ENCODE data around the gene S1PR4.

Gene S1PR4

DNA sequence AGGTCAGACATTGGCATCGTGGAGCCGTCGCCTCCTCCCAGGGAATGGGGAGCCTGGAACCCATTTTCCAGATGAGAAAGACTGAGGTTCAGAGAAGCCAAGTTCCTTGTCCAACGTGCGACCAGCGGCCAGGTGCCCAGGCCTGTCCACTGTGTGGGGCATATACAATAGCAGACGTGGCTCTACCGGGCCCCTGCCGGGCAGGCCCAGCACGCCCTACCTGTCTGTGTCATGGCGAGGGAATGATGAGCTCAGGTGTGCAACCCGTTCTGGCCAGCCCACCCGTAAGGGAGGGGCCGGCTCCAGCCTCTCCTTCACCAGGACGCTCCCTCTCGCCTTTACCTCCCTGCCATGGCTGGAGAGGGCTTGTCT is 41.9 kb upstream of the S1PR4 start:
- Histone ChIP-seq H2AFZ (ENCODE audit: low read length) (no peak overlapping the region), H3K9ac (ENCODE audit: low read length) (no peak overlapping the region), H3K4me3 (ENCODE audit: low read length) (no peak overlapping the region), H4K20me1 (ENCODE audit: insufficient read depth, low read length) (no peaks in the 10 kb centered on the region), H3K4me2 (ENCODE audit: low read depth, low read length) (no peak overlapping the region), H3K4me1 (ENCODE audit: low read length) (no peaks in the 10 kb centered on the region), H3K36me3 (replicated peaks; ENCODE audit: insufficient read depth, low read length) (no peaks in the 10 kb centered on the region), H3K79me2 (ENCODE audit: low read length) (no peaks in the 10 kb centered on the region), H3K9me2 (replicated peaks; ENCODE audit: insufficient read depth, low read length) (no peaks in the 10 kb centered on the region), H3K27ac (ENCODE audit: low read length) (no peak overlapping the region), H3K27me3 (replicated peaks; ENCODE audit: insufficient read depth, low read length) (peaks cover 86% of the 10 kb centered on the region), H3F3A (ENCODE audit: insufficient read depth, low read length) (no peaks in the 10 kb centered on the region), H3K9me3 (replicated peaks; ENCODE audit: insufficient read depth, low read length) (no peaks in the 10 kb centered on the region)
- DNase-seq, result no peak
- TF ChIP-seq, protein P1, sequence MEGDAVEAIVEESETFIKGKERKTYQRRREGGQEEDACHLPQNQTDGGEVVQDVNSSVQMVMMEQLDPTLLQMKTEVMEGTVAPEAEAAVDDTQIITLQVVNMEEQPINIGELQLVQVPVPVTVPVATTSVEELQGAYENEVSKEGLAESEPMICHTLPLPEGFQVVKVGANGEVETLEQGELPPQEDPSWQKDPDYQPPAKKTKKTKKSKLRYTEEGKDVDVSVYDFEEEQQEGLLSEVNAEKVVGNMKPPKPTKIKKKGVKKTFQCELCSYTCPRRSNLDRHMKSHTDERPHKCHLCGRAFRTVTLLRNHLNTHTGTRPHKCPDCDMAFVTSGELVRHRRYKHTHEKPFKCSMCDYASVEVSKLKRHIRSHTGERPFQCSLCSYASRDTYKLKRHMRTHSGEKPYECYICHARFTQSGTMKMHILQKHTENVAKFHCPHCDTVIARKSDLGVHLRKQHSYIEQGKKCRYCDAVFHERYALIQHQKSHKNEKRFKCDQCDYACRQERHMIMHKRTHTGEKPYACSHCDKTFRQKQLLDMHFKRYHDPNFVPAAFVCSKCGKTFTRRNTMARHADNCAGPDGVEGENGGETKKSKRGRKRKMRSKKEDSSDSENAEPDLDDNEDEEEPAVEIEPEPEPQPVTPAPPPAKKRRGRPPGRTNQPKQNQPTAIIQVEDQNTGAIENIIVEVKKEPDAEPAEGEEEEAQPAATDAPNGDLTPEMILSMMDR (IDR thresholded peaks at IDR 0.05; ENCODE audit: low read length), result no peak
- TF ChIP-seq EZH2 (optimal IDR thresholded peaks at IDR 0.05; ENCODE audit: low read depth, low read length) (no peak), EZH2phosphoT487 (IDR thresholded peaks at IDR 0.05; ENCODE audit: low read length) (no peak)

DNA sequence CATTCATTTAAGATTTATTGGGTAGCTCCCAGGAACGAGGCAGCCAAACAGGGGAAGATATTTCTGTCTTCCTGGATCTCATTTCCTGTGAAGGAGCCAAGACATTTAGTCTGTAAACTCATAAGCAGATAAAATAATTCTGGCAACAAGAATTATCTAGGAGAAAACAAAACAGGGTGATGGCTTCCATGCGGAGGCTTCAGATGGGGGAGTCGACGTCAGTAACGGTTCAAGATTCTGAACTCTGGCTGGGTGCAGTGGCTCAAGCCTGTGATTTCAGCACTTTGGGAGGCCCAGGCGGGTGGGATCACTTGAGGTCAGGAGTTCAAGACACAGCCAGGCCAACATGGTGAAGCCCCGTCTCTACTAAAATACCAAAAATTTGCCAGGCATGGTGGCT is 41.5 kb upstream of the S1PR4 start:
- Histone ChIP-seq H3K4me2 (ENCODE audit: low read depth, low read length) (no peak overlapping the region), H3K4me3 (ENCODE audit: low read length) (no peak overlapping the region), H3K27me3 (replicated peaks; ENCODE audit: insufficient read depth, low read length) (peaks cover 87% of the 10 kb centered on the region), H3K9ac (ENCODE audit: low read length) (no peak overlapping the region), H3K9me3 (replicated peaks; ENCODE audit: insufficient read depth, low read length) (no peaks in the 10 kb centered on the region), H3K36me3 (replicated peaks; ENCODE audit: insufficient read depth, low read length) (no peaks in the 10 kb centered on the region), H3F3A (ENCODE audit: insufficient read depth, low read length) (no peaks in the 10 kb centered on the region), H4K20me1 (ENCODE audit: insufficient read depth, low read length) (no peaks in the 10 kb centered on the region), H3K79me2 (ENCODE audit: low read length) (no peaks in the 10 kb centered on the region), H3K27ac (ENCODE audit: low read length) (no peak overlapping the region), H3K4me1 (ENCODE audit: low read length) (no peaks in the 10 kb centered on the region), H3K9me2 (replicated peaks; ENCODE audit: insufficient read depth, low read length) (no peaks in the 10 kb centered on the region), H2AFZ (ENCODE audit: low read length) (no peak overlapping the region)
- TF ChIP-seq, protein P1 (IDR thresholded peaks at IDR 0.05; ENCODE audit: low read length), result no peak
- no peak for TF ChIP-seq EZH2 (optimal IDR thresholded peaks at IDR 0.05; ENCODE audit: low read depth, low read length)
- TF ChIP-seq EZH2phosphoT487 (IDR thresholded peaks at IDR 0.05; ENCODE audit: low read length), result no peak
- DNase-seq, result no peak

DNA sequence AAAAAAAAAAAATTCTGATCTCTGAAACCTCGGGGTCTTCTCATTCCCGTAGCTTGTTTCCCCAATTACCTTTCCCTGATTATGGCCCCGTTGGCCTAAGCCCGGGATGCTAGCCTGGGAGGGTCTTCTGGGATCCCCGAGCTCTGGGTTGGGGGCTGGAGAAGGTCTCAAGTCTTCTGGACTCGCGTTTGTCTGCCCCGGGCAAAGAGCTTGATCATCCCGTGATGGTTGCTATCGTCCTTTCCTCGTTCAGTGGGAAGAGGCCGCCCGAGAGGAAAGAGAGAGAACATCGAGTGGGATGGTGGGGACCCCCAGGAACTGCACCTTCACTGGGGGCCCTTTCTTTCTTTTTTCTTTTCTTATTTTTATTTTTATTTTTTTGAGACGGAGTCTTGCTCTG is 40.3 kb upstream of the S1PR4 start:
- no peak overlapping the region for H3K4me2 ChIP-seq (ENCODE audit: low read depth, low read length)
- no peaks in the 10 kb centered on the region for H3F3A ChIP-seq (ENCODE audit: insufficient read depth, low read length)

More for the DNA sequence above, 40.3 kb upstream of the S1PR4 start:
- H4K20me1 ChIP-seq (ENCODE audit: insufficient read depth, low read length), result no peaks in the 10 kb centered on the region
- H3K9me2 ChIP-seq (replicated peaks; ENCODE audit: insufficient read depth, low read length), result no peaks in the 10 kb centered on the region
- no peak overlapping the region for H3K9ac ChIP-seq (ENCODE audit: low read length)
- H2AFZ ChIP-seq (ENCODE audit: low read length), result no peak overlapping the region
- H3K4me1 ChIP-seq (ENCODE audit: low read length), result no peaks in the 10 kb centered on the region
- H3K27me3 ChIP-seq (replicated peaks; ENCODE audit: insufficient read depth, low read length), result peaks cover 87% of the 10 kb centered on the region
- no peaks in the 10 kb centered on the region for H3K79me2 ChIP-seq (ENCODE audit: low read length)
- H3K4me3 ChIP-seq (ENCODE audit: low read length), result no peak overlapping the region
- TF ChIP-seq EZH2phosphoT487 (IDR thresholded peaks at IDR 0.05; ENCODE audit: low read length) (no peak), EZH2 (optimal IDR thresholded peaks at IDR 0.05; ENCODE audit: low read depth, low read length) (no peak)
- TF ChIP-seq, protein P1 (IDR thresholded peaks at IDR 0.05; ENCODE audit: low read length), result no peak
- H3K36me3 ChIP-seq (replicated peaks; ENCODE audit: insufficient read depth, low read length), result no peaks in the 10 kb centered on the region
- no peak for DNase-seq
- H3K27ac ChIP-seq (ENCODE audit: low read length), result no peak overlapping the region
- H3K9me3 ChIP-seq (replicated peaks; ENCODE audit: insufficient read depth, low read length), result no peaks in the 10 kb centered on the region
